Neural cell (in vitro differentiated cells): Measurements from ENCODE around the gene COA5. TPM values are rescaled to one million over a fixed set of nuclear protein-coding genes. Genes with fewer than 3 reads are reported as not detected.

ENCODE experiments used
- H2AFZ ChIP-seq: fragments of 200-600, 300-800 bp; sonication (generic), shearing (Covaris generic); 2 replicates; pipeline ENCODE4 v1.6.0; 2014; ENCODE audit warnings: low read depth, mild to moderate bottlenecking, antibody characterized with exemption, low read length, moderate library complexity
- H3F3A ChIP-seq: fragments of 200-600 bp; shearing (Covaris generic); 2 replicates; pipeline ENCODE4 v1.6.1; 2016; ENCODE audit warnings: mild to moderate bottlenecking, moderate library complexity, mixed read lengths, antibody characterized with exemption, low read length; ENCODE audit not compliant: insufficient read depth, poor library complexity, severe bottlenecking
- H3K27ac ChIP-seq: fragments of 200-600, 300-800 bp; sonication (generic), shearing (Covaris generic); 2 replicates; pipeline ENCODE4 v1.5.1; 2014; ENCODE audit warnings: mild to moderate bottlenecking, low read length, moderate library complexity
- H3K27me3 ChIP-seq: fragments of 300-800, 200-600 bp; sonication (generic), shearing (Covaris generic); 2 replicates; pipeline ENCODE4 v1.6.0; 2014; ENCODE audit warnings: mild to moderate bottlenecking, low read depth, low read length, moderate library complexity; ENCODE audit not compliant: insufficient read depth
- H3K36me3 ChIP-seq: fragments of 300-800, 200-600 bp; sonication (generic), shearing (Covaris generic); 2 replicates; pipeline ENCODE4 v1.5.1; 2014; ENCODE audit warnings: mild to moderate bottlenecking, antibody characterized with exemption, low read length, moderate library complexity; ENCODE audit not compliant: insufficient read depth
- H3K4me2 ChIP-seq: fragments of 300-800, 200-600 bp; sonication (generic), shearing (Covaris generic); 2 replicates; pipeline ENCODE4 v1.6.0; 2014; ENCODE audit warnings: mild to moderate bottlenecking, low read length
- H3K4me3 ChIP-seq: fragments of 300-800, 200-600 bp; sonication (generic), shearing (Covaris generic); 2 replicates; pipeline ENCODE4 v1.5.1; 2014; ENCODE audit warnings: mild to moderate bottlenecking, low read length, moderate library complexity
- H3K79me2 ChIP-seq: fragments of 200-600 bp; shearing (Covaris generic); replicated peaks from 2 replicates; pipeline ENCODE4 v1.6.0; 2014; ENCODE audit warnings: mild to moderate bottlenecking, low read length, moderate library complexity; ENCODE audit not compliant: insufficient read depth
- H3K9ac ChIP-seq: fragments of 300-800, 200-600 bp; sonication (generic), shearing (Covaris generic); 2 replicates; pipeline ENCODE4 v1.6.1; 2016; ENCODE audit warnings: mild to moderate bottlenecking, low read length, mixed read lengths
- H3K9me2 ChIP-seq: fragments of 200-600 bp; shearing (Covaris generic); 2 replicates; pipeline ENCODE4 v1.6.1; 2016; ENCODE audit warnings: mild to moderate bottlenecking, low read length, mixed read lengths; ENCODE audit not compliant: insufficient read depth
- H3K9me3 ChIP-seq: fragments of 200-600, 300-800 bp; sonication (generic), shearing (Covaris generic); 2 replicates; pipeline ENCODE4 v1.6.1; 2016; ENCODE audit warnings: mild to moderate bottlenecking, mixed run types, low read length, moderate library complexity, mixed read lengths
- H4K20me1 ChIP-seq: fragments of 200-600 bp; shearing (Covaris generic); 2 replicates; pipeline ENCODE4 v1.6.1; 2016; ENCODE audit warnings: mild to moderate bottlenecking, mixed run types; ENCODE audit not compliant: insufficient read depth
- CTCF ChIP-seq: fragments of 450-650 bp; IDR thresholded peaks from 2 replicates; pipeline ENCODE4 v1.5.1; 2014; ENCODE audit warnings: antibody characterized with exemption, mild to moderate bottlenecking, moderate library complexity; ENCODE audit not compliant: poor library complexity, severe bottlenecking
- EP300 ChIP-seq: fragments of 450-650 bp; conservative IDR thresholded peaks from 2 replicates; pipeline ENCODE4 v1.6.1; 2014; ENCODE audit warnings: antibody characterized with exemption, mild to moderate bottlenecking, moderate library complexity; ENCODE audit not compliant: poor library complexity, severe bottlenecking
- EZH2 ChIP-seq: fragments of 200-600, 300-800 bp; shearing (Covaris generic), sonication (generic); IDR thresholded peaks from 2 replicates; pipeline ENCODE4 v1.6.1; 2014; ENCODE audit warnings: antibody characterized with exemption, low read length, borderline replicate concordance, mild to moderate bottlenecking; ENCODE audit not compliant: insufficient read depth, poor library complexity, severe bottlenecking
- MXI1 ChIP-seq: fragments of 450-650 bp; conservative IDR thresholded peaks from 2 replicates; pipeline ENCODE4 v1.6.1; 2014; ENCODE audit warnings: antibody characterized with exemption, mild to moderate bottlenecking; ENCODE audit not compliant: poor library complexity, severe bottlenecking
- POLR2AphosphoS5 ChIP-seq: IDR thresholded peaks from 2 replicates; pipeline ENCODE4 v1.6.1; 2012
- RAD21 ChIP-seq: fragments of 450-650 bp; conservative IDR thresholded peaks from 2 replicates; pipeline ENCODE4 v1.6.1; 2014; ENCODE audit warnings: antibody characterized with exemption, mild to moderate bottlenecking, moderate library complexity
- REST ChIP-seq: IDR thresholded peaks from 2 replicates; pipeline ENCODE4 v1.6.1; 2012; ENCODE audit warnings: borderline replicate concordance
- SMC3 ChIP-seq: fragments of 450-650 bp; conservative IDR thresholded peaks from 2 replicates; pipeline ENCODE4 v1.6.1; 2014; ENCODE audit warnings: antibody characterized with exemption, mild to moderate bottlenecking, moderate library complexity; ENCODE audit not compliant: poor library complexity
- TAF1 ChIP-seq: IDR thresholded peaks from 2 replicates; pipeline ENCODE4 v1.6.1; 2012; ENCODE audit warnings: low read depth
- polyA plus RNA-seq: library from polyadenylated mRNA; depleted of rRNA; stranded (reverse); fragments of >200 nt; gene quantifications from 2 replicates; pipeline ENCODE4 v1.2.3, GENCODE V29; 2014

Gene COA5
- polyA plus RNA-seq, 1 donor from 2014 or later = 160 TPM

GRCh38 chr2:98572211-98572610 lies 36.1 kb downstream of the COA5 start:
- Histone ChIP-seq H3K36me3 (peaks cover 4% of the 10 kb centered on the region), H3K4me2 (no peak overlapping the region), H3K9me2 (no peaks in the 10 kb centered on the region), H3K79me2 (no peaks in the 10 kb centered on the region), H3K27ac (no peak overlapping the region), H4K20me1 (no peaks in the 10 kb centered on the region), H3K9ac (no peak overlapping the region), H3K9me3 (no peaks in the 10 kb centered on the region), H3F3A (no peaks in the 10 kb centered on the region), H2AFZ (no peak overlapping the region), H3K4me3 (no peak overlapping the region), H3K27me3 (no peaks in the 10 kb centered on the region)
- TF ChIP-seq TAF1 (no peak), EZH2 (no peak), EP300 (no peak), RAD21 (no peak), MXI1 (no peak), SMC3 (no peak), POLR2AphosphoS5 (no peak), CTCF (no peak), REST (no peak)

- Histone ChIP-seq H3K9ac (no peak overlapping the region), H3K4me3 (no peak overlapping the region), H3K9me2 (no peaks in the 10 kb centered on the region), H3K27ac (no peak overlapping the region), H3K79me2 (no peaks in the 10 kb centered on the region), H3K9me3 (no peaks in the 10 kb centered on the region), H3F3A (no peaks in the 10 kb centered on the region), H3K27me3 (no peaks in the 10 kb centered on the region), H3K36me3 (peaks cover 4% of the 10 kb centered on the region), H3K4me2 (no peak overlapping the region), H2AFZ (no peak overlapping the region), H4K20me1 (no peaks in the 10 kb centered on the region)
- TF ChIP-seq SMC3 (no peak), RAD21 (no peak), EZH2 (no peak), EP300 (no peak), REST (no peak), MXI1 (no peak), POLR2AphosphoS5 (no peak)
Observed at GRCh38 chr2:98571796-98572195, 36.5 kb downstream of the COA5 start.
